Kidney glomerular epithelial cell (primary cell): ENCODE measurements around the gene NFIX.

Source experiments
- DNase-seq: peaks from one replicate; lab custom pipeline; 2025; lab: John Stamatoyannopoulos, UW

Gene NFIX

GRCh38 chr19:13056052-13056660 lies 60.9 kb downstream of the NFIX start:
- DNase-seq = peak; percentile 45

- no peak for DNase-seq
Measured at GRCh38 chr19:13057147-13057572, 61.9 kb downstream of the NFIX start.

- DNase-seq = no peak
Measured at GRCh38 chr19:13057744-13058143, 62.5 kb downstream of the NFIX start.

GRCh38 chr19:13058951-13059660 lies 63.8 kb downstream of the NFIX start:
- DNase-seq = no peak

DNA sequence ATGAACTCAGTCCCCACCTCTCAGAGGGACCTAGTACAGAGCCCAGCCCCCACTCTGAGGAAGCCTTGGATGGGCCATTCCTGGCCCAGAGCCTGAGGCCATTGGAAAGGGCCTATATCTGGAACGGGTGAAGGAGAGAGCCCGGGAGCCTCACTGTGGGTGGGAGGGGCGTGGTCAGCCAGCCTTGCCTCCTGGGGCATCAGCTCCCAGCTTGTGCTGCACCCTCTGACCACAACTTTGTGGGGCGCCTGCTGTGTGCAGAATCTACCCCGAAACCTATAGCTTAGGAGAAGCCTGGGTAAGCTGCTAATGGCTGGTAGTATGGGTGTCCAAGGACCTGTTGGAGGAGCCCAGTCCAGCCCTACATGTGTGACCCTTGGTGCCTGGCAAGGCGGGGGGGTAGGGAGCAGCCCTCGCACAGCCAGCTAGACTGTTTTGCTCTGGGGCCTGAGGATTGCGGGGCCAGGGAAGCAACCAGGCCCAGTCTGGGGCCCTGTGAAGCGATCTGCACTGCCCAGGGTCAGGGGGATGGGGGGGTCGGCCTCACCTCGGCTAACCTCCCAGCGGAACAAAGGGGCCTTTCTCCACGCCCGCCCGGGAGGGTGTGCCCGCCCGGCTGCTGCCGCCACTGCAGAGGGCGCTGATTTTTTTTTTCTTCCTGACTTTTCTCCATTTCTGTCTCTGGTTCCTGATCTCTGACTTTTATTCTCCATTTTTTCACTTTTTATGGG lies 65.1 kb downstream of the NFIX start:
- no peak for DNase-seq

GRCh38 chr19:13060964-13061927 lies 66.0 kb downstream of the NFIX start:
- DNase-seq = peak; percentile 57

DNA sequence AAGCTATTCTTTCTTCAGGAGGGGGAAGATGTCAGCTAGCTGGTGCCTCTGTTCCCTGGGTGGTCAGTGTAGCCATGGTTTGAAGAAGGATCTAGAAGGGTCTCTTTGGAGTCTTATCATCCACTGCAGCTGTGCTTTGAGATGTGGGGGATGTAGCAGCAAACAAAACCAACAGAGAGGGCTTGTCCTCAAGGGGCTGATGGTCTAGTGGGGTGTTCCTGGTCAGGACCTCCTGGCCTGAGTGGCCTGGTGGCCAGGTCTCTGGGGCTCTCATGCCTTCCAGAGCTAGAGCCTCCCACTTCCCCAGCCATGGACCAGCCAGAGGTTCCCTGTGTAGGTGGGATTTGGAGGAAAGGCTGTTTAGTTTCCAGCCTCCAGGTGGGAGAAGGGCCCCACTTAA lies 67.0 kb downstream of the NFIX start:
- DNase-seq = no peak

DNA sequence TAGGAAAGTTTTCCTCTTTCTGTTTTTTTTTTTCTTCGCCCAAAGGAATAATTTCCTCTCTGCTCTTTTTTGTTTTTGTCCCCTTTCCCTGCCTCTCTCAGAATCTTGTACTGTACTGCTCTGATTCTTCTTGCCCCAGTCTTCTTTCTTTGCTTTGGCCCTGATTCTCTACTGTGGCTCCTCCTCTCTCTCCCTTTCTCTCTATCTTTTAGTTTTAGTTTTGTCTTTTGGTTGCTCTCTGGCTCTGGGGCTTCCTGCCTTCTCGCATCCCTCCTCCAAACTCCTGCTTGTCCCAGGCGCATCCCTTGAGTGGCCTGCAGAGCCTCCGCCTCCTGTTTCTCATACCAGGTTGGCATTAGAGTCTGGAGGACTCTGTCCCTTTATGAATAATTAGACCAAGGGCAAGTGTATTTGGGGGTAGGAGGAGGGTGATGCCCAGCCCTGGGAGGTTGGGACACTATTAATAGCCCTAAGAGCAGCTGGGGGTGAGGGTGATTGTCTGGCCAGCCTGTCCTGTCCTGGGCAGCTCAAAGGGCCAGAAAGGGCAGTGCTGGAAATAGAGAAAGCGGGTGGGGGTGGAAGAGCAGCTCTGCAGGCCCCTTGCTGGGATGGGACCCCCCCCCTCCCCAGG lies 68.3 kb downstream of the NFIX start:
- no peak for DNase-seq

DNA sequence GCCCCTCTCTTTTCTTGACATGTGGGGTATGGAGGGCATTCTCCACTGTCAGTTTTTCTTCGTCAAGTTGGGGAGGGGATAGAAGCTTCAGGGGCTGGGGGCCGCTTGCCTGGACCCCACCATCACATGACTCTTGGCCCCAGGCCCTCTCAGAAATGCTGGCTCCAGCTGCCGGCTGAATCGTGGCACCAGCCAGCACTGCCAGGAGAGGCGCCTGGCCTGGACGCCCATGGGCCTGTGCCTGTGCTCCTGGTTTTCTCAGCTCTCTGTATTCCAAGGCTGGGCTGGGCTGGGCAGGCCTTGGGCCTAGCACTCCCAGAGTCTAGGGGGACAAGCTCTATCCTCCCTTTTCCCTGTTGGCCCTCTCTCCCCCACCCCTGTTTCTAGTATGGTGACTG lies 68.8 kb downstream of the NFIX start:
- no peak for DNase-seq

DNA sequence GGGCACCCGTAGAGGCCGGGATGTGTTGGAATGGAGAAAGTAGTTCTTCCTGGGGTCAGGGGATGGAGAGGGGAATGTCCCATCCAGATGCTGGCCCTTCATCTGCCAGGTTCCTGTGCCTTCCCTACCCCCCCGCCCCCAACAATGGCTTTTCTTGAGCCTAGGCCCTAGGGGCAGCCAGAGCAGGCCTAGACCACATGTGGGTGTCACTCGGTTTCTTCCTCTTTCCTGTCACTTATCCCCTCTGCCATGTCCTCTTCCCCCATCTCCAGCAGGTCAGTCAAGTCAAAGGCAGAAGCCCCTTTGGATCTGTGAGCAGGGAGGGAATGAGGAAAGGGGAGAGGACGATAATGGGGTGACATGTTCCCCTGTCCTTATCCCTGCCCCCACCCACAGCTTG lies 71.0 kb downstream of the NFIX start:
- no peak for DNase-seq

GRCh38 chr19:13066933-13067807 lies 71.9 kb downstream of the NFIX start:
- no peak for DNase-seq

DNA sequence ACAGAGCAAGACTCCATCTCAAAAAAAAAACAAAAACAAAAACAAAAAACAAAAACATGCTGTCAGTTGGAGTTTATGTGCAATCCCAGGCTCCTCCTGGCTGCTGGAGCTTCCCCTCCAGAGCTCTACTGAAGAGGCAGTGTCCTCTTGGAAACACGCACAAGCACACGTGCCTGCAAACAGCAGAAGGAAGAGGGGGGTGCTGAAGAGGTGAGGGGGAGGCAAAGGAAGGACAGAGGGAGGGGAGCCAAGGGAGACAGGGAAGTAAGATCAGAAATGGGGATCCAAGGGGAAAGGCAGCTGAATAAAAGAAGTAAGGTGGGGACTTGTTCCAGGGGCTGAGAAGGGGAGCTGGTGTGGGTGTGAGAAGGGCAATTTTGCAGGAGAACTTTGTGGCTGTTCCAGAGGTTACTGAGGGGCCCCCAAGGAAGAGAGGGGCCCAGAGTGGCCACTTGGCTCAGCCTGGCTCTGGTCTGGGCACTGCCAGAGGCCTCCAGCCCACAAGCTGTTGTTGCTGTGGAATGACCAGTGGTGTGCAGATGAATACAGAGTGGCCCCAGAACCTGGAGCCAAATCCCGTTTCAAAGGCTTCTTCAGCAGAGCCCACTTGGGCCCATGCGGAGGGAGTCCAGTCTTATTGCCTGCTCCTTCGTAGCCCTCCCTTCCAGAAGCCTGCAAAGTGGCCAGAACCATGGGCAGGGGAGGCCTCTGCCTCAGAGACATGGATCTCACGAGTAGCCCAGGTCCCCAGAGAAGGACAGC lies 73.0 kb downstream of the NFIX start:
- no peak for DNase-seq

DNA sequence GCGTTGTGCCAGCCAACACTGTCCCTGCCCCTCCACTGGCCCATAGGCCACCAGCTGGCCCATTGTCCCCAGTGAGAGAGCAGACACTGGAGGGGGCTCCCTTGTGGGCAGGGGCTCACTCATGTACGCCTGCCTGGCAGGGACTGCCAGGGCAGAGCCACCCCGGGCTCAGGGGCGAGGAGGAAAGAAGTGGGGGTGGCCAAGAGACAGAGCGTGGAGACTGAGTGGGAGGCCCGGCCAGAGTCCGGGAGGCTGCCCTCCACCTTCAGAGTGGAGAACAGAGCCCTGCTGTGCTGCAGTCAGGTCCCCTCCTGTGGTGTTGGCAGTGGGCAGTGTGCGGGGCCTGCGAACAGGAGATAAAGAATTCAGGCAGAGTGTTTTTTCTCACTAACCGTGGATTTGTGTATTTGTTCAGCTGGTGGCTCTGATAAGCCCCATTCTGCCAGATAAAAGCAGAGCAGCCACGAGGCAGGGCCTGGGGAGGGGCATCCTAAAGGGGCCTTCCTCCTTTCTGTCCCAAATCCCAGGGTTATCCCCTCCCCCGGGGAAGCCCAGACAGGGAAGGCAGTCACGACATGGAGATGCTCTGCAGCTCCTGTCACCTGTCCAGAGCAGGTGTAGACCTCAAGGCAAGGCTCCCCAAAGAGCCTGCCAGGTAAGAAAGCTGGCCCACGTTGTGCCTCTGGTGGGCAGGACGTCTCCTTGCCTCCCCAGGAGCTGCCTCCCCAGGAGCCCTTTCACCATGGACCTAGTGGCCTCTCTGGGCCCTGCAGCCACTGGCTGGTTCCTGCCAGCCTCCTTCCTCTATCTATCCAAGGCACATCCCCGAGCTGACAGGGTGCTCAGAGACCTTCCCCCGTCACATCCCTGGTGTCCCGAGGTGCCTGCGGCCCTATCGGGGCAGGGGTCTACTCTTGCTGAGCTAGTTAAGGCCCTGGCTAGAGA lies 74.4 kb downstream of the NFIX start:
- no peak for DNase-seq

DNA sequence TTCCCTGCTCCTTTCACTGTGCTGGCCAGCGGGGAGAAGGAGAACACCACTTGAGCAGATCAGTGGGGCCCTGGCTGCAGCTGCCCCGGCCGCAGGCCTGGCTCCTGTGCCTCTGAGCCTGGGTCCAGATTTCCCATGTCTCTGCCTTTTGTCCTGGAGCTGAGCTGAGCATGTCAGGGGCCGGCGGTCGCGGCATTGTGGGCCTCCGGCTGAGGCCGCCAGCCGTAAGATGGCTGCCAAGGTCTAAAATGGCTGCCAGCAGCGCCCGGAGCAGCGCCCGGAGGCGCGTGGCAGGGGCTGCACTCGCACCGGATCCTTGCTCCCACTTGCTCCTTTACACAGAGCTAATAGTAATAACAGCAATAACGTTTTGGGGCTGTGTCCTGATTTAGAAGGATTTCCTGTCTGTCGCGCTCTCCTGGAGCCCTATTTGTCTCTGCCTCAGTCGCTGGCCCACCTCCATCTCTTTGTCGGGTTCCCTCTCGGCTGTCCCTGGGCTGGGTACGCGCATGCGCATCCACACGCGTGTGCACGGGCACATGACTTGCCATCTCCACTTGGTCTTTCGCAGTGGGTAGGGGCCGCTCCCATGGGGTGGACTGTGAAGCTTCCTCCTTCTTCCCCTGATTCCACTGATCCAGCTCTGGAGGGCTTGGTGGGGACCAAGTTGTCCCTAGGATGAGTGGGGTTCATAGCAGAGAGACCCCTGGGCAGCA lies 75.3 kb downstream of the NFIX start:
- DNase-seq = no peak

DNA sequence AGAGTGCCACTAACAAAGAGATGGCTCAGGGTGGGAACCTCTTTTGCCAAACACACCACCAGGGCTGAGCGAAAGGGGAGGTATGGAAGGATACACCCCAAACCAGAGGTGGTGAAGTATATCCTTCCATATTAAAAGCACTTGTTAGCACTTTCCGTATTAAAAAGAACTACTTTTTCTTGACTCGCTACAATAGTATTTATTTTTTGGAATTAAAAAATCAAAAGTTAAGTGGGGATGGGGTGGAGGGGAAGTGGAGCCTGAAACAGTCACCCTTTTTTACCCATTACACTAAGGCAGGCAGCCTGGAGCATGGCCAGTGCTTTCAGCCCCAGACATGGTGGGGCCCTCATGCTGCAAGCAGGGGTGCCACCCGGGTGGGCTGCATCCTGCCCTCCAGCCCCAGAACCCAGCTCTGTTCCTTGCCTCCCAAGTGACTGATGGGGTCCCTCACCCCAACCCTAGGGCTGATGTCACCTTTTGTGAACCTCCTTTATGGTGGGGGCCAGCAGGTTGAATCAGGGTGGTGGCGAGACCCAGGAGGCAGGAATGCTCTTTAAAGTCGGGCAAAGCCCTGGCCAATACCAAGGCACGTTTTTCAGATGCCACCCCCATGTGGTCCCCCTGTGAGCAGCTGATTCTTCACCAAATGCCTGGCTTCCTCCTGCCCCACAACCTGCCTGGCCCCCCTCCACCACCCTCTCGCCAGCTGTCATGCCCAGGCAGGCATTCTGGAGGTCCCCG lies 76.3 kb downstream of the NFIX start:
- no peak for DNase-seq

DNA sequence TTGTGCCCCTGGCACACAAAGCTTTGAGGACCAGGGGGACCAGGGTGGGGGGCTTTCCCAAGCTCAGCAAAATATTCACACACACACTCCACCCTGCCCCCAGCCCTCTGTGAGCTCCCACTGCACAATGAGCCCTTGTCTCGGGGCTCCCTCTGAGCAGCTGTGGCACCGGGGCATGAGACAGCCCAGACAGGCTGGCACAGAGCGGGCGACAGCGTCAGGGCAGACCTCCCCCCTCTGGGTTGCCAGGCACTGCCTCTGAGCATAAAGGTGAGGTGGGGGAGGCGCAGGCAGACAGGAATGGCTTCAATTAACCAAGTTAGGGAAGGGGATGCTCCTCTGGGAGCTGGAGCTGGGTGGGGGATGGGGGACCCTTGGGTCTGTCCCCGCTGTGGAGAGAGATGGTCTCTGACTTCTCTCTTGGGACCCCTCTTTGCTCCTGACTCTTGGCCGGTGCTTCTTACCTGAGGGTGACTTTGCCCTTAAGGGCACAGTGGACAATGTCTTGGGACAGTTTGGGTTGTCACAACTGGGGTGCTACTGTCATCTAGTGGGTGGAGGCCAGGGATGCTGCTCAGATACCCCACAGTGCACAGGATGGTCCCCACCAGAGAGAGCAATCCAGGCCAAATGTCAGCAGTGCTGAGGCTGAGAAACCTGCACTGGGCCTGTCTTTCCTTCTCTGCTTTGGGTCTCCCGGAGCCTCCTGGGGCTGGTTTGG lies 77.1 kb downstream of the NFIX start:
- no peak for DNase-seq

- no peak for DNase-seq
Measured at GRCh38 chr19:13073263-13073662, 78.0 kb downstream of the NFIX start.
